Measurements from ENCODE around the gene NHSL2.

DNA sequence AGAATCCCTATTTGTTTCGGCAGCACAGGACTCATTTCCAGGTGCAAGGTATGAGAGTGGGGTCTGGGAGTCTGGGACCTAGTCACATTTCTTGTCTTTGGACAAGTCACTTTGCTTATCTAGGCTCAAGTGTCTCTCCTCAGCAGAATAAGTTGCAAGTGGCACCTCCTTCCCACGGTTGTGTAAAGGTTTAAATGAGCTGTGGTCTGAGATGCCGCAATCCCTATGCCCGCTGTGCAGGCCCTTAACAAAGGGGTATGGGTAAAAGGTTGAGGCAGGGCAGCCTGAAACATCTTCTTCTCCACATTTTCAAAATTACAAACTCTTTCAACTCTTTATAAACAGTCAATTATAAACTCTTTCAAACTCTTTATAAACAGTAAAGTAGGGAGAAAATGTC lies 127.4 kb downstream of the NHSL2 start:
- no peak for TF ChIP-seq GATA2 (IDR thresholded peaks at IDR 0.05; ENCODE audit: low read depth, low read length)
- no peak for TF ChIP-seq GATA3 (IDR thresholded peaks at IDR 0.05; ENCODE audit: low read depth, low read length)
